ENCODE measurements around the gene ADGRV1. TPM values are rescaled to one million over a fixed set of nuclear protein-coding genes. Genes with fewer than 3 reads are reported as not detected.

ADGRV1 gene
- total and polyA plus RNA-seq, 2 experiments from 2014 or later: 15.5 to 19.6 TPM

DNA sequence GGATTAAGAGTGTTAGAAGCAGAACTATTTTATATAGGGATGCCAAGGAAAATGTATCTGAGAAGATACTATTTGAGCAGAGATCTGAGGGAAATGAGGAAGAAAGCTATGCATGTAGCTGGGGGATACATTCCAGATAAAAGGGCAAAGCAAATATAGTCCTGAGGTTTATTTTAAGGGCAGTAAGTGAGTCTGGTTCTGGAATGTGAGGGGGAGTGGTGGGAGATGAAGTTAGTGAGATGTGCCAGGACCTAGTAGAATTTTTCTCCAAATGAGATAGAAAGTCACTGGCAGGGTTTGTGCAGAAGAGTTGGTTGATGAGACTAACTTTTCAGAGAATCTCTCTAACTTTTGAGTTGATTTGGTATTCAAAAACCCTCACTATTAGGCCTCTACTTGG is 374.7 kb downstream of the ADGRV1 start:
- H3K36me3 ChIP-seq: no peaks in the 10 kb centered on the region
- no peaks in the 10 kb centered on the region for H3K9me3 ChIP-seq (ENCODE audit: low read depth)
- peaks cover 35% of the 10 kb centered on the region for H3K4me1 ChIP-seq (ENCODE audit: low read depth)
- no peaks in the 10 kb centered on the region for H3K27me3 ChIP-seq
- peak overlapping the region; percentile 80 for H3K27ac ChIP-seq
- peak in 1 of 2 donors; percentile 24 for DNase-seq (ENCODE audit: low read depth in 1 of 2, low spot score in 1 of 2)
- H3K4me3 ChIP-seq: no peak overlapping the region
- TF ChIP-seq, protein P1, sequence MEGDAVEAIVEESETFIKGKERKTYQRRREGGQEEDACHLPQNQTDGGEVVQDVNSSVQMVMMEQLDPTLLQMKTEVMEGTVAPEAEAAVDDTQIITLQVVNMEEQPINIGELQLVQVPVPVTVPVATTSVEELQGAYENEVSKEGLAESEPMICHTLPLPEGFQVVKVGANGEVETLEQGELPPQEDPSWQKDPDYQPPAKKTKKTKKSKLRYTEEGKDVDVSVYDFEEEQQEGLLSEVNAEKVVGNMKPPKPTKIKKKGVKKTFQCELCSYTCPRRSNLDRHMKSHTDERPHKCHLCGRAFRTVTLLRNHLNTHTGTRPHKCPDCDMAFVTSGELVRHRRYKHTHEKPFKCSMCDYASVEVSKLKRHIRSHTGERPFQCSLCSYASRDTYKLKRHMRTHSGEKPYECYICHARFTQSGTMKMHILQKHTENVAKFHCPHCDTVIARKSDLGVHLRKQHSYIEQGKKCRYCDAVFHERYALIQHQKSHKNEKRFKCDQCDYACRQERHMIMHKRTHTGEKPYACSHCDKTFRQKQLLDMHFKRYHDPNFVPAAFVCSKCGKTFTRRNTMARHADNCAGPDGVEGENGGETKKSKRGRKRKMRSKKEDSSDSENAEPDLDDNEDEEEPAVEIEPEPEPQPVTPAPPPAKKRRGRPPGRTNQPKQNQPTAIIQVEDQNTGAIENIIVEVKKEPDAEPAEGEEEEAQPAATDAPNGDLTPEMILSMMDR (IDR thresholded peaks at IDR 0.05; ENCODE audit: low read depth, low read length): no peak

DNA sequence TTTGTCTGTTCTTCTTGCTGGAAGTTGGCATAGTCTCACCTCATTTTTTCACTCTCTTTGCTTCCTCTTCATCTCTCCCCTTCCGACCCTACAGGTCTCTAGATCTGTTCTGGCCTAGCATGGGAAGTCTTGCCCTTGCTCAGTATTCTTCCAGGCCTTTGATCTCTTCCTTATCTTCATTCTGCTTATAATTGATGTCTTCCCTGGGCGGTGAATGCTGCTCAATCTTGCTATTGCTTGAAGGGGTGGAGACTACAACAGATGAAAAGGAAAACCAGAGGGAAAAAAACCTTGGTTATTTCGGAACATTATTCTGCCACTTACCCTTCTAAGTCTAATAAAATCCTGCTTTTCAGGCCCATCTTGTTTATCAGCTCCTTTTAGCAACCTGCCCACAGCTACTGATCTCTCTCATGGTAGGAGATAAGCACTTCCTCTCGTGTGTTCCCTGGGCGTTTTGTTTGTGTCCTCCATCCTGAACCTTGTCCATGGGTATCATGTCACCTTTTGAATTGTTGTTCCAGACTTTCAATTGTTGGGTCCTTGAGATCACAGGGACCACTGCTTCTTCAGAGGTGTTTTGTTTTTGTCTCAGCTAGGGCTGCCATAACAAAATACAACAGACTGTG is 375.6 kb downstream of the ADGRV1 start:
- Histone ChIP-seq H3K9me3 (ENCODE audit: low read depth) (no peaks in the 10 kb centered on the region), H3K4me1 (ENCODE audit: low read depth) (peaks cover 37% of the 10 kb centered on the region), H3K27ac (peak overlapping the region; percentile 80), H3K27me3 (no peaks in the 10 kb centered on the region), H3K4me3 (no peak overlapping the region), H3K36me3 (no peaks in the 10 kb centered on the region)
- TF ChIP-seq, protein P1 (IDR thresholded peaks at IDR 0.05; ENCODE audit: low read depth, low read length): no peak
- DNase-seq (ENCODE audit: low read depth in 1 of 2, low spot score in 1 of 2): no peak

DNA sequence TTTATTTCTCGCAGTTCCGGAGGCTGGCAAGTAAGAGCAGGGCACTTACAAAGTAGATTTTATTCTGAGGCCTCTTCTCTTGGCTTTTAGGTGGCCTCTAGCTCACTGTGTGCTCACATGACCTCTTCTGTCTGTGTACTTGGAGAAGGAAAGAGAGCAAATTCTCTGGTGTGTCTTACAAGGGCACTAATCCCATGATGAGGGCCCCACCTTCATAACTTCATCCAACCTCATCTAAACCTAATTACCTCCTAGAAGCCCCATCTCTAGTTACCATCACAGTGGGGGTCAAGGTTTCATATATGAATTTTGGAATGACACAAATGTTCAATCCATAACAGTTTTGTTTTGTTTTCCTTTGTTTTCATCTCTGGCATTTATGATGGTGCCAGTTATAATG is 376.1 kb downstream of the ADGRV1 start:
- Histone ChIP-seq H3K4me3 (no peak overlapping the region), H3K36me3 (no peaks in the 10 kb centered on the region), H3K9me3 (ENCODE audit: low read depth) (no peaks in the 10 kb centered on the region), H3K4me1 (ENCODE audit: low read depth) (peaks cover 43% of the 10 kb centered on the region), H3K27ac (peak overlapping the region; percentile 80), H3K27me3 (no peaks in the 10 kb centered on the region)
- DNase-seq (ENCODE audit: low read depth in 1 of 2, low spot score in 1 of 2): no peak
- TF ChIP-seq, protein P1 (IDR thresholded peaks at IDR 0.05; ENCODE audit: low read depth, low read length): no peak

DNA sequence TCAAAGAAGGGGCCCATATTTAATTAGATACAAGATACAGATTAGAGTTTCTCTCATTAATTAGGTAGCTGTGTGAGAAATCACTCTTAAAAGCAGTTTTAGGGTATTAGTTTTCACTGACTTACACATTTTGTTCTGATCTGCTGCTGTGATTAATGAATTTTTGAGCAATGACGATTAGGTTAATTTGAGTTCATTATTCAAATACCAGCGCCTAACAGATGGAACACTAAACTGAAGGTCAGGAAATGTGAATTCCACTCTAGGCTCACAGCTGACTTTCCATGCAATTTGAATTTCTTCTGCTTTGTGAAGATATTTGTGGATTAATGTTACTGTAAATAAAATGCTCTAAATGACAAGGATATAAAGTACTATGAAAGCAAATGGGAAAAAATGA is 380.6 kb downstream of the ADGRV1 start:
- Histone ChIP-seq H3K36me3 (no peaks in the 10 kb centered on the region), H3K4me1 (ENCODE audit: low read depth) (peaks cover 29% of the 10 kb centered on the region), H3K4me3 (no peak overlapping the region), H3K27ac (no peak overlapping the region), H3K27me3 (no peaks in the 10 kb centered on the region), H3K9me3 (ENCODE audit: low read depth) (no peaks in the 10 kb centered on the region)
- TF ChIP-seq, protein P1 (IDR thresholded peaks at IDR 0.05; ENCODE audit: low read depth, low read length): no peak
- DNase-seq (ENCODE audit: low read depth in 1 of 2, low spot score in 1 of 2): no peak

DNA sequence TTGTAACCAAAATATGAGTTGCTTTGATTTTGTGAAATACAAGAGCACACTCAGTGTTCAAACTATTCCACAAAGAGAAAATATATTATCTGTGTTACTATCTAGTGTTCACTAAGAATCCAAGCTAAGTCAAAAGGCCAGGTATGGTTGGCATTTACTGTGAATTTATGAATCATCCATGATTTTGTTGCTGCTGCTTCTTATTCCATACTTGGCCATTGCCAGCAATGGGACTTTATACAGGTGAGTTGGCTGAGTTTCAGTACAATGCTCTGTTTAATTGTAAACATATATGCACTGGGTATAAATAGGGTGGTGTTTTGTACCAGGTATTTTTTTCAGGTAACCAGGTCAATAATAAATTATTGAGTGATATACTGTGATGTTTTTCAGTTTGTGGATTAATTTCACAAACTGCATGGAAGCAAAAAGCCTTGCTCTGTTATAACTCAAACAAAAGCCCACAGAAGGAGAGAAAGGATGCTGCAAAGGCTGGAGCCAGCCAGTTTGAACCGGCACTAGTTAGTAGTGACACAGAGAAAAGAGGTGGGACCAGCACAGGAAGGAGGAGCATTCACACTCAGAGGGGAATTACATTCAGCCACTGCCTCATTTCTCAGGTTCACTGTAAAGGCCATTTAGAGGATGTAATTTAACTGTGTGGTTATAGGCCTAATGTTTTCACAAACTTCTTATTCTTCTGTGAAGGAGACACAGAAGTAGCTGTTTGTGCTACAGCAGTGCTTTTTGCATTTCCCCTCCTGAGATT is 381.8 kb downstream of the ADGRV1 start:
- TF ChIP-seq, protein P1 (IDR thresholded peaks at IDR 0.05; ENCODE audit: low read depth, low read length): no peak
- no peaks in the 10 kb centered on the region for H3K9me3 ChIP-seq (ENCODE audit: low read depth)
- peak overlapping the region; percentile 75 for H3K27ac ChIP-seq
- no peak overlapping the region for H3K4me3 ChIP-seq
- no peaks in the 10 kb centered on the region for H3K36me3 ChIP-seq
- peaks cover 26% of the 10 kb centered on the region for H3K4me1 ChIP-seq (ENCODE audit: low read depth)
- no peaks in the 10 kb centered on the region for H3K27me3 ChIP-seq
- DNase-seq (ENCODE audit: low read depth in 1 of 2, low spot score in 1 of 2): peak; percentile 33 to 65
